Body of pancreas (tissue), 4 donors: ENCODE measurements around the gene HAVCR2.

Source experiments
- POLR2A ChIP-seq, 3 donors: fragments of 450-650 bp; IDR thresholded peaks; one replicate each; pipeline ENCODE4 v1.6.1; 2016; ENCODE audit warnings: antibody characterized with exemption in 3 of 3, mild to moderate bottlenecking in 2 of 3
- TF ChIP-seq, protein P1 (sequence below), 7 experiments: fragments of 450-650 bp in 4 of 7; fragments of 200-600 bp in 3 of 7; sonication (generic) in 3 of 7; IDR thresholded peaks; one replicate each; pipeline ENCODE4 v1.5.1; 2016 to 2019; ENCODE audit warnings: antibody characterized with exemption in 7 of 7

- no peak for TF ChIP-seq POLR2A (IDR thresholded peaks at IDR 0.05)
- TF ChIP-seq, protein P1, sequence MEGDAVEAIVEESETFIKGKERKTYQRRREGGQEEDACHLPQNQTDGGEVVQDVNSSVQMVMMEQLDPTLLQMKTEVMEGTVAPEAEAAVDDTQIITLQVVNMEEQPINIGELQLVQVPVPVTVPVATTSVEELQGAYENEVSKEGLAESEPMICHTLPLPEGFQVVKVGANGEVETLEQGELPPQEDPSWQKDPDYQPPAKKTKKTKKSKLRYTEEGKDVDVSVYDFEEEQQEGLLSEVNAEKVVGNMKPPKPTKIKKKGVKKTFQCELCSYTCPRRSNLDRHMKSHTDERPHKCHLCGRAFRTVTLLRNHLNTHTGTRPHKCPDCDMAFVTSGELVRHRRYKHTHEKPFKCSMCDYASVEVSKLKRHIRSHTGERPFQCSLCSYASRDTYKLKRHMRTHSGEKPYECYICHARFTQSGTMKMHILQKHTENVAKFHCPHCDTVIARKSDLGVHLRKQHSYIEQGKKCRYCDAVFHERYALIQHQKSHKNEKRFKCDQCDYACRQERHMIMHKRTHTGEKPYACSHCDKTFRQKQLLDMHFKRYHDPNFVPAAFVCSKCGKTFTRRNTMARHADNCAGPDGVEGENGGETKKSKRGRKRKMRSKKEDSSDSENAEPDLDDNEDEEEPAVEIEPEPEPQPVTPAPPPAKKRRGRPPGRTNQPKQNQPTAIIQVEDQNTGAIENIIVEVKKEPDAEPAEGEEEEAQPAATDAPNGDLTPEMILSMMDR (IDR thresholded peaks at IDR 0.05), result peak in 2 of 7 experiments; percentile 14 to 17
Observed at GRCh38 chr5:157046041-157046440, 62.8 kb downstream of the HAVCR2 start.
